GM03348 (cell line): ENCODE results near the gene RFXAP.
"Not testable (repeated sequence)": the region's sequence is repeated elsewhere in the genome, so short reads cannot be mapped to it uniquely, and the experiment has no call there.

ENCODE experiments used
- DNase-seq: peaks from one replicate; pipeline ENCODE4 v3.0.0; 2012; ENCODE audit warnings: low spot score

RFXAP gene, protein sequence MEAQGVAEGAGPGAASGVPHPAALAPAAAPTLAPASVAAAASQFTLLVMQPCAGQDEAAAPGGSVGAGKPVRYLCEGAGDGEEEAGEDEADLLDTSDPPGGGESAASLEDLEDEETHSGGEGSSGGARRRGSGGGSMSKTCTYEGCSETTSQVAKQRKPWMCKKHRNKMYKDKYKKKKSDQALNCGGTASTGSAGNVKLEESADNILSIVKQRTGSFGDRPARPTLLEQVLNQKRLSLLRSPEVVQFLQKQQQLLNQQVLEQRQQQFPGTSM

GRCh38 chr13:36818804-36819738, at the start of gene RFXAP:
TSS of gene RFXAP (plus strand) at chr13:36819222. CDS start at chr13:36819358, 136 bp downstream.
- peak; percentile 99 for DNase-seq

- no peak for DNase-seq
Measured at GRCh38 chr13:36769545-36769944, 49.5 kb upstream of the RFXAP start.

DNA sequence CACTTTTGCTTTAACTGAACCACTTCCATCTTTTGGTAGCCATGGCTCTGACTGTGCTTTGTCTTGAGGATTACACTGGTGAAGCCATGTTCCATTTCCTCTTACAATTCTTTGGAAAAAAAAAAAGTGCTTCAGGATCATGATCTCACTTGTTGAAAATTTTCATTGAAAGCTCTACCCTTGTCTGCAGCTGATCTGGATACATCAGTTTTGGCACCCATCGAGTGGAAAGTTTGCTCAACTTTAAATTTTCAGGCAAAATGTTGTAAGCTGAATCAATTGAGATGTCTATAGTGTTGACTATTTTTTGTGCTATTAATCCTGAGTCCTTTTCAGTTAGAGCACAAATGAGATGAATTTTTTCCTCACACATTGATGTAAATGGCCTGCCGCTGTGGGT, 48.3 kb upstream of the RFXAP start:
- no peak for DNase-seq

- DNase-seq = no peak
Measured at GRCh38 chr13:36772853-36773252, 46.2 kb upstream of the RFXAP start.

GRCh38 chr13:36774931-36775330, 44.1 kb upstream of the RFXAP start:
- no peak for DNase-seq

DNA sequence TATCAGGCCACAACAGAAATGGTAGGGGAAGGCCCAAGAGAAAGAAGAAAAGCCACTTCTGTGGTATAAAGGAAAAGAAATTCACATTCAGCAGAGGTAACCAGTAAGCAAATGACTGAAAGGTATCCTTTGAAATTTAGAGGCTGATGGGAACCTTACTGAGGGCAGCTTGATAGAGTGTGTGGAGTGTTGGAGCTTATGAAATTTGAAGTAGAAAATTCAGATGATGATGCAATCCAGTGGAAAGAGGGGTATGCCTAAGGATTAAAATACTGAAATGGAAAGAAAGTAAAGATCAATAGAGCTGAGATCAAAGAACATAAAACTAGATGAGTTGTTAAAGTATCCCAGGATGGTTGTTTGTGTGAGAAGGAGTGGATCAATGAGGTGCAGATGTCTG, 42.8 kb upstream of the RFXAP start:
- DNase-seq = no peak

GRCh38 chr13:36778083-36778671, 40.8 kb upstream of the RFXAP start:
- DNase-seq = peak; percentile 27

DNA sequence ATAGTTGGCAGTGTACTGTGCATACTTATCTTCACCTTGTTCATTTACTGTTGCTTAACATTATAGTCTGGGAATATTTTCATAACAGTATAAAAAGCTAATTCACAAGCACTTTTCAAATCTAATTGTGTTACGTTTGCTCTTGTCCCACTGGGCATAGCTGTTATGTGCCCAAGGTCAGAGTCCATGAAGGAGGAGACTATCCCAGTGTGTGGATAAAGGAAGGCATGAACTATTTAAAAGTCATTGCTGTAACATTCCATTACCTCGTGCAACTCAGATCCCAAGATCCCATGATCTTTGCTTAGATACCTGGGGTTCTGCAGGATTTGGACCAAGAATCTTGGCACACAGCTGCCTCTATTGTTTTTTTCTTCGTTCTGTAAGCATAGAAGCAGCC, 35.1 kb upstream of the RFXAP start:
- DNase-seq = no peak

- DNase-seq = not testable (repeated sequence)
Measured at GRCh38 chr13:36786175-36786574, 32.8 kb upstream of the RFXAP start.

DNA sequence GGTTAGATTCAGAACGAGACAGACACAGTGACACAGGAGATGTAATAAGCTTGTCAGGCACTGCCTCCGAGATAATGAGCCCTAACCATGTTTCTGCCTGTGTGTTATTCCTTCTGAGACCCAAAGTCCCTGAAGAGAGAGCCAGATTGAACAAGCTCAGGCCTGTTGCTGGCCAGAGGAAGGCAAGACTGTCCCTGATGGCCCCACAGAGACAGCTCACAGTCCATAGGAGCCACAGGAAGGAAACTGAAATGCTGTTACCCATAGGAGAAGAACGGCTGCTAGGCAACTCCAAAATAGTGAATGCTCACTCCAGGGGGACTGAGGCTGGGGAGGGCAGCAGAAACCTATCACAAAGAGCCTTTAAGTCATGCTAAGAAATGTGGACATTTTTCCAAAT, 31.8 kb upstream of the RFXAP start:
- DNase-seq = no peak

- peak; percentile 17 for DNase-seq
Measured at GRCh38 chr13:36788276-36788675, 30.7 kb upstream of the RFXAP start.

- no peak for DNase-seq
Measured at GRCh38 chr13:36789061-36789460, 30.0 kb upstream of the RFXAP start.

- no peak for DNase-seq
Measured at GRCh38 chr13:36789730-36790129, 29.3 kb upstream of the RFXAP start.

DNA sequence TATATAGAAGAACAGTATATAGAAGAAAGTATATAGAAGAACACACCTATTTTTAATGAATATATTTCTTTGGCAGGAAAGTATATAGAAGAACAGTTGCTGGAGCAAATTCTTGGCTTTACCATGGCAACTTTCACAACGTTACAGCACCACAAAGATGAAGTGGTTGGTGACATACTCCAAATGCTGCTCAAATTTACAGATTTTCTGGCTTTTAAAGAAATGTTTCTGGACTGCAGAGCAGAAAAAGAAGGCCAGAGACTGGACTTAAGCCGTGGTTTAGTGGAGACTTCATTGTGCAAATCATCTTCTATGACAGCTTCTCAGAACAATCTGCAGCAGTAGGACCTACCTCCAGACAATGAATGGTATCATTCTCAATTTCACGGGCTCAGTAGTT, 24.3 kb upstream of the RFXAP start:
- DNase-seq = no peak

GRCh38 chr13:36795463-36795862, 23.6 kb upstream of the RFXAP start:
- DNase-seq = no peak

DNA sequence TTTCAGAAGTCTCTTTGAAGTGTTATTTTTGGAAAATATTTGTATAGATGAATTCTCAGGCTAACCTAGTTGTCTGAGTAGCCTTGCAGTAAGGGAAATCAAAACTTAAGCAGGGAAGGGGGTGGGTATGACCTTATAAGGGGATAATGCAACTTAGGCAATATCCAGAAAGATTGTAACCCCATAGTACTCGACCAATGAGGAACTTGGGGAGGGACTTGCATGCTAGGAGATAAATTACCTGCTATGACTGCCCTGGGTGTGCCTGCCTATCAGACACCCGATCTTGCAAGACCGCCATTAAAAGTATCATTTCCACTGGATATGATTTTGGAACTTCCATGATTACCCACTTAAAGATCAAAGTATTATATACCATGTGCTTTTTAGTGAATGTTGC, 23.0 kb upstream of the RFXAP start:
- no peak for DNase-seq

GRCh38 chr13:36801035-36801434, 18.0 kb upstream of the RFXAP start:
- DNase-seq = no peak

- no peak for DNase-seq
Measured at GRCh38 chr13:36804588-36804987, 14.4 kb upstream of the RFXAP start.

- no peak for DNase-seq
Measured at GRCh38 chr13:36806102-36806501, 12.9 kb upstream of the RFXAP start.

GRCh38 chr13:36807616-36808015, 11.4 kb upstream of the RFXAP start:
- no peak for DNase-seq

- no peak for DNase-seq
Measured at GRCh38 chr13:36813225-36813624, 5.8 kb upstream of the RFXAP start.

DNA sequence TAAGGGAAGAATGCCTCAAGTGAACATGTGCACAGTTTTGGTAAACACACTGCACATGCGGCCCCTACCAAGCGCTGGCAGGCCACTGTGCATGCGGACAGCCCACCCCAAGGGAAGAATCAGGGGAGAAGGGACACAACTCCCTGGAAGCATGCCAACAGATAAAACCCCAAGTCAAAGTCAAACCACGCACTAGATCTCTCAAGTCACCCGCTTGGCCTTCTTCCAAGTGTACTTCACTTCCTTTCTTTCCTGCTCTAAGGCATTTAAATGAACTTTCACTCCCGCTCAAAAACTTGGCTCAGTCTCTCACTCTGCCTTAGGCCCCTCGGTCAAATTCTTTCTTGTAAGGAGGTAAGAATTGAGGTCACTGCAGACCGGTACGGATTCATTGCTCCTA, 4.6 kb upstream of the RFXAP start:
- DNase-seq = no peak

GRCh38 chr13:36815062-36815461, 4.0 kb upstream of the RFXAP start:
- DNase-seq = no peak
